ENCODE data around the gene FAM76B. TPM values are rescaled to one million over a fixed set of nuclear protein-coding genes. Genes with fewer than 3 reads are reported as not detected.

FAM76B gene
- total RNA-seq, 1 experiment from 2014 or later, result 17.7 TPM

- DNase-seq (ENCODE audit: low spot score), result no peak
Measured at GRCh38 chr11:95732930-95733602, 56.5 kb downstream of the FAM76B start.

GRCh38 chr11:95729462-95729861, 60.1 kb downstream of the FAM76B start:
- DNase-seq (ENCODE audit: low spot score), result no peak

GRCh38 chr11:95728790-95729189, 60.8 kb downstream of the FAM76B start:
- no peak for DNase-seq (ENCODE audit: low spot score)

GRCh38 chr11:95728094-95728493, 61.5 kb downstream of the FAM76B start:
- no peak for DNase-seq (ENCODE audit: low spot score)

GRCh38 chr11:95727620-95728019, 62.0 kb downstream of the FAM76B start:
- no peak for DNase-seq (ENCODE audit: low spot score)

- no peak for DNase-seq (ENCODE audit: low spot score)
Measured at GRCh38 chr11:95727111-95727510, 62.5 kb downstream of the FAM76B start.

GRCh38 chr11:95725196-95725595, 64.4 kb downstream of the FAM76B start:
- no peak for DNase-seq (ENCODE audit: low spot score)

- no peak for DNase-seq (ENCODE audit: low spot score)
Measured at GRCh38 chr11:95723361-95723942, 66.1 kb downstream of the FAM76B start.

GRCh38 chr11:95720195-95720594, 69.4 kb downstream of the FAM76B start:
- no peak for DNase-seq (ENCODE audit: low spot score)

Other genes starting within 250 kb of the FAM76B start
- gene CEP57, start 716 bp upstream of the FAM76B start, total RNA-seq (2014; rRNA removed; shearing (Covaris generic)), result 24.8 and 26.0 TPM in 2 replicates
- 20.8 and 22.2 TPM in 2 replicates for gene MTMR2, start 134.3 kb upstream of the FAM76B start, total RNA-seq (2014; rRNA removed; shearing (Covaris generic))

All from HT-29 (cell line).